ENCODE results near the gene SLC2A9. TPM values are rescaled to one million over a fixed set of nuclear protein-coding genes. Genes with fewer than 3 reads are reported as not detected.

Gene SLC2A9
- total and polyA plus RNA-seq, 2 donors (not counting 1 experiment from before 2014, with no cell fraction given): 2.3 to 3.9 TPM

DNA sequence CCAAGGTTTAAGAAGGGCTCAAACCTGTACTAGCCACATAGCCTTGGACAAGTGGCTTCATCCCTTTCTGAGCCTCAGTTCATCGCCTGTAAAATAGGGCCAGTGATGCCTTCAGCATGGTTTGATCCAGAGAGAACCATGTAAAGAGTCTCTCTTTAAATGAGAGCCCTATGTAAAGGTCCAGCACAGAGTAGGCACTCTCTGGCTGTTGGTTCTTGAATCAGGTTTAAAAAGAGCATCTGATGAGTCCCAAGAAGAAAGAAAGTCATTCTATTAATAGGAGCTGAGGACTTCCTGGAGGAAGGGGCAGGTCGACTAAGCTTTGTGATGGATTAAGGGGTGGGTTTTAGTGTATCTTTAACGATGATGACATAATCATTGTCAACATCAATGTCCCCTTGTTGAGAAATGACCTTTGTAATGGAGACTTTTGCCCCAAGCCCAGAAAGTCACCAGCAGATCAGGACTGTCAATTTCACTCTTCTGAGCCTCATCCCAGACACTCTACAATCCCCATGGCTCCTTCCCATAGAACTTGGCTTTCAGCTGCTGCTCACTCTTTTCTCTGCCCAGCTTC is 4.0 kb upstream of the SLC2A9 start:
- H3K79me2 ChIP-seq (ENCODE audit: control insufficient read depth, insufficient read depth, low read length): no peaks in the 10 kb centered on the region
- H3K27me3 ChIP-seq (ENCODE audit: control insufficient read depth, insufficient read depth, low read length): no peaks in the 10 kb centered on the region
- H4K20me1 ChIP-seq (ENCODE audit: control insufficient read depth, extremely low read depth, insufficient read depth, low read length): no peaks in the 10 kb centered on the region
- H3K36me3 ChIP-seq (ENCODE audit: control insufficient read depth, insufficient read depth, low read length): no peaks in the 10 kb centered on the region
- H2AFZ ChIP-seq (ENCODE audit: low read length): no peak overlapping the region
- H3K4me3 ChIP-seq (replicated peaks in 1 of 4; ENCODE audit: control extremely low read depth in 1 of 4, insufficient read depth in 1 of 4, low read depth in 3 of 4, low read length in 4 of 4): no peak overlapping the region
- no peak overlapping the region for H3K4me2 ChIP-seq (ENCODE audit: extremely low read depth, insufficient read depth, low read length)
- no peak for DNase-seq (ENCODE audit: low read depth in 2 of 2)
- H3K9ac ChIP-seq (ENCODE audit: insufficient read depth, low read length): no peak overlapping the region
- H3K27ac ChIP-seq (ENCODE audit: insufficient read depth, low read length): no peak overlapping the region
- H3K9me3 ChIP-seq (ENCODE audit: control insufficient read depth, insufficient read depth, low read depth, low read length): no peaks in the 10 kb centered on the region
- H3K4me1 ChIP-seq (ENCODE audit: control insufficient read depth, extremely low read depth, insufficient read depth, low read length): peaks cover 5% of the 10 kb centered on the region
- TF ChIP-seq, protein P1, sequence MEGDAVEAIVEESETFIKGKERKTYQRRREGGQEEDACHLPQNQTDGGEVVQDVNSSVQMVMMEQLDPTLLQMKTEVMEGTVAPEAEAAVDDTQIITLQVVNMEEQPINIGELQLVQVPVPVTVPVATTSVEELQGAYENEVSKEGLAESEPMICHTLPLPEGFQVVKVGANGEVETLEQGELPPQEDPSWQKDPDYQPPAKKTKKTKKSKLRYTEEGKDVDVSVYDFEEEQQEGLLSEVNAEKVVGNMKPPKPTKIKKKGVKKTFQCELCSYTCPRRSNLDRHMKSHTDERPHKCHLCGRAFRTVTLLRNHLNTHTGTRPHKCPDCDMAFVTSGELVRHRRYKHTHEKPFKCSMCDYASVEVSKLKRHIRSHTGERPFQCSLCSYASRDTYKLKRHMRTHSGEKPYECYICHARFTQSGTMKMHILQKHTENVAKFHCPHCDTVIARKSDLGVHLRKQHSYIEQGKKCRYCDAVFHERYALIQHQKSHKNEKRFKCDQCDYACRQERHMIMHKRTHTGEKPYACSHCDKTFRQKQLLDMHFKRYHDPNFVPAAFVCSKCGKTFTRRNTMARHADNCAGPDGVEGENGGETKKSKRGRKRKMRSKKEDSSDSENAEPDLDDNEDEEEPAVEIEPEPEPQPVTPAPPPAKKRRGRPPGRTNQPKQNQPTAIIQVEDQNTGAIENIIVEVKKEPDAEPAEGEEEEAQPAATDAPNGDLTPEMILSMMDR (conservative IDR thresholded peaks at IDR 0.05 in 1 of 2, IDR thresholded peaks at IDR 0.05 in 1 of 2; ENCODE audit: low read depth in 1 of 2, low read length in 2 of 2): no peak
- no peak for TF ChIP-seq EZH2 (IDR thresholded peaks at IDR 0.05; ENCODE audit: low read length, missing control alignments)

DNA sequence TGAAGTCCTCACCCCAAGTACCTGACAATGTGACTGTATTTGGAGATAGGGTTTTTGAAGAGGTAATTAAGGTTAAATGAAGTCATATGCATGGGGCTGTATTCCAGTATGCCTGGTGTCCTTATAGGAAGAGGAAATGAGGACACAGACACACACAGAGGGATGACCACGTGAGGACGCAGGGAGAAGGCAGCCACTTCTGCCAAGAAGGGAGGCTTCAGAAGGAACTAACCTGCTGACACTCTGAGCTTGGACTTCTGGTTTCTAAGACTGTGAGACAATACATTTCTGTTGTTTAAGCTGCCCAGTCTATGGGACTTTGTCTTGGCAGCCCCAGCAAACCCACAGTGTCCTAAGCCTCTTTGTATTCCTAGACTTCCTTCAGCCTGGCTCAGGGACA is 3.0 kb upstream of the SLC2A9 start:
- TF ChIP-seq, protein P1 (conservative IDR thresholded peaks at IDR 0.05 in 1 of 2, IDR thresholded peaks at IDR 0.05 in 1 of 2; ENCODE audit: low read depth in 1 of 2, low read length in 2 of 2): no peak
- no peak for TF ChIP-seq EZH2 (IDR thresholded peaks at IDR 0.05; ENCODE audit: low read length, missing control alignments)
- no peak overlapping the region for H3K4me2 ChIP-seq (ENCODE audit: extremely low read depth, insufficient read depth, low read length)
- H3K9ac ChIP-seq (ENCODE audit: insufficient read depth, low read length): no peak overlapping the region
- no peaks in the 10 kb centered on the region for H3K27me3 ChIP-seq (ENCODE audit: control insufficient read depth, insufficient read depth, low read length)
- no peak overlapping the region for H2AFZ ChIP-seq (ENCODE audit: low read length)
- no peaks in the 10 kb centered on the region for H3K79me2 ChIP-seq (ENCODE audit: control insufficient read depth, insufficient read depth, low read length)
- DNase-seq (ENCODE audit: low read depth in 2 of 2): no peak
- H3K4me3 ChIP-seq (replicated peaks in 1 of 4; ENCODE audit: control extremely low read depth in 1 of 4, insufficient read depth in 1 of 4, low read depth in 3 of 4, low read length in 4 of 4): no peak overlapping the region
- H3K36me3 ChIP-seq (ENCODE audit: control insufficient read depth, insufficient read depth, low read length): no peaks in the 10 kb centered on the region
- no peaks in the 10 kb centered on the region for H4K20me1 ChIP-seq (ENCODE audit: control insufficient read depth, extremely low read depth, insufficient read depth, low read length)
- peaks cover 7% of the 10 kb centered on the region for H3K4me1 ChIP-seq (ENCODE audit: control insufficient read depth, extremely low read depth, insufficient read depth, low read length)
- no peak overlapping the region for H3K27ac ChIP-seq (ENCODE audit: insufficient read depth, low read length)
- no peaks in the 10 kb centered on the region for H3K9me3 ChIP-seq (ENCODE audit: control insufficient read depth, insufficient read depth, low read depth, low read length)

DNA sequence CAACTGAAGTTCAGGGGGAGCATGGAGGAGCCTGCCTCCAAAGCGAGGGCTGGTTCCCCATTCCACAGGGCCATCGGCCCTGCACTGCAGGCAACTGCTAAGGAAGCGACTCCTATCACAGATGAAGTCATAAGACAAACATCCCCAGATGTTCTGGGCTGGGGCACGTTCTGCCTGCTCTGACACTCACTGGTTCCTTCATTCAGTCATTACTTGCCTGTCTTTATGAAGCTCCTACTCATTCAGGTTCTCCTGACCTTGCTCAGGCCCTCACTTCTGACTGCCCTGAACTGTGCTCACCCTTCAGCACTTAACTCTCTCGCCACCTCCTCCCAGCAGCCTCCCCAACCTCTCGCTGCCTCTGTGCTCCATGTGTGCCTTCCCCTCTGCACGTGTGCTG is 2.5 kb upstream of the SLC2A9 start:
- no peak for DNase-seq (ENCODE audit: low read depth in 2 of 2)
- no peak overlapping the region for H2AFZ ChIP-seq (ENCODE audit: low read length)

More for the DNA sequence above, 2.5 kb upstream of the SLC2A9 start:
- Histone ChIP-seq H3K9me3 (ENCODE audit: control insufficient read depth, insufficient read depth, low read depth, low read length) (no peaks in the 10 kb centered on the region), H4K20me1 (ENCODE audit: control insufficient read depth, extremely low read depth, insufficient read depth, low read length) (no peaks in the 10 kb centered on the region), H3K4me1 (ENCODE audit: control insufficient read depth, extremely low read depth, insufficient read depth, low read length) (peaks cover 9% of the 10 kb centered on the region), H3K9ac (ENCODE audit: insufficient read depth, low read length) (no peak overlapping the region), H3K4me2 (ENCODE audit: extremely low read depth, insufficient read depth, low read length) (no peak overlapping the region), H3K27ac (ENCODE audit: insufficient read depth, low read length) (no peak overlapping the region), H3K79me2 (ENCODE audit: control insufficient read depth, insufficient read depth, low read length) (no peaks in the 10 kb centered on the region), H3K27me3 (ENCODE audit: control insufficient read depth, insufficient read depth, low read length) (no peaks in the 10 kb centered on the region), H3K4me3 (replicated peaks in 1 of 4; ENCODE audit: control extremely low read depth in 1 of 4, insufficient read depth in 1 of 4, low read depth in 3 of 4, low read length in 4 of 4) (no peak overlapping the region), H3K36me3 (ENCODE audit: control insufficient read depth, insufficient read depth, low read length) (no peaks in the 10 kb centered on the region)
- TF ChIP-seq, protein P1 (conservative IDR thresholded peaks at IDR 0.05 in 1 of 2, IDR thresholded peaks at IDR 0.05 in 1 of 2; ENCODE audit: low read depth in 1 of 2, low read length in 2 of 2): no peak
- no peak for TF ChIP-seq EZH2 (IDR thresholded peaks at IDR 0.05; ENCODE audit: low read length, missing control alignments)
